GM12878 (cell line): ENCODE data around the gene ZC3H10. TPM values are rescaled to one million over a fixed set of nuclear protein-coding genes. Genes with fewer than 3 reads are reported as not detected.

Experiments used
- ATAC-seq: fragments of 200-7000 bp; cut with Tn5 transposase; 3 replicates; pipeline ENCODE4 v1.9.1; 2020; ENCODE audit warnings: mild to moderate bottlenecking, moderate library complexity
- BruUV-seq: library from RNA; stranded (reverse); fragments of 400-500 nt; replicated peaks from 2 replicates; lab custom pipeline; 2021; lab: Mats Ljungman, UMichigan
- CTCF ChIA-PET: fragments of 300-600 bp; sonication (Branson Sonifier 250); formaldehyde crosslinking; extraction: SDS; loops from one replicate; lab custom pipeline; 2021; ENCODE audit warnings: inconsistent platforms; lab: Yijun Ruan, JAX
- POLR2A ChIA-PET: fragments of 350-600 bp; formaldehyde crosslinking; extraction: SDS; loops from one replicate; lab custom pipeline; 2021; ENCODE audit warnings: inconsistent platforms; lab: Charles Lee
- RAD21 ChIA-PET: fragments of 300-600 bp; sonication (Branson Sonifier 250); formaldehyde crosslinking; loops from one replicate; lab custom pipeline; 2023; ENCODE audit warnings: antibody characterized with exemption; ENCODE audit not compliant: unreplicated experiment; lab: Charles Lee
- SMC1A ChIA-PET: fragments of 300-600 bp; sonication (Branson Sonifier 250); formaldehyde crosslinking; loops from one replicate; lab custom pipeline; 2023; ENCODE audit not compliant: unreplicated experiment, uncharacterized antibody; lab: Charles Lee
- DNase-seq: peaks from one replicate; pipeline ENCODE4 v3.0.0-alpha.2; 2011; ENCODE audit warnings: low read depth, low spot score
- FAIRE-seq: peaks from 3 replicates; lab custom pipeline; 2011; peaks lifted over from hg19 to GRCh38; lab: Jason Lieb, UNC
- H2AFZ ChIP-seq: 2 replicates; pipeline ENCODE4 v1.6.0; 2011; ENCODE audit warnings: low read depth, low read length, control low read depth; ENCODE audit not compliant: control insufficient read depth
- H3K27ac ChIP-seq: 2 replicates; pipeline ENCODE4 v1.5.1; 2011; ENCODE audit warnings: control low read depth; ENCODE audit not compliant: control insufficient read depth, insufficient read depth
- H3K27me3 ChIP-seq, 2 experiments: replicated peaks in 1 of 2; 2 replicates each; pipeline versions ENCODE4 v1.6.0 to v1.6.1; 2011; ENCODE audit warnings: low read length in 1 of 2; ENCODE audit not compliant: control insufficient read depth in 2 of 2, insufficient read depth in 2 of 2
- H3K36me3 ChIP-seq, 2 experiments: 2 replicates each; pipeline ENCODE4 v1.5.1; 2011; ENCODE audit warnings: low read length in 1 of 2; ENCODE audit not compliant: control insufficient read depth in 2 of 2, insufficient read depth in 2 of 2
- H3K4me1 ChIP-seq: 2 replicates; pipeline ENCODE4 v1.6.1; 2011; ENCODE audit warnings: mild to moderate bottlenecking, low read length, moderate library complexity, mixed read lengths; ENCODE audit not compliant: control insufficient read depth, insufficient read depth
- H3K4me2 ChIP-seq: 2 replicates; pipeline ENCODE4 v1.6.0; 2011; ENCODE audit warnings: control low read depth; ENCODE audit not compliant: control insufficient read depth, insufficient read depth
- H3K4me3 ChIP-seq: fragments of 200-600 bp; sonication (generic); 2 replicates; pipeline ENCODE4 v1.5.1; 2016
- H3K79me2 ChIP-seq: 2 replicates; pipeline ENCODE4 v1.6.0; 2011; ENCODE audit warnings: low read length; ENCODE audit not compliant: control insufficient read depth, insufficient read depth
- H3K9ac ChIP-seq: 2 replicates; pipeline ENCODE4 v1.8.0; 2011; ENCODE audit warnings: low read length, control low read depth, mixed read lengths; ENCODE audit not compliant: control insufficient read depth, insufficient read depth
- H3K9me3 ChIP-seq: replicated peaks from 3 replicates; pipeline ENCODE4 v1.5.1; 2011; ENCODE audit warnings: mild to moderate bottlenecking, low read length; ENCODE audit not compliant: control insufficient read depth, insufficient read depth
- H4K20me1 ChIP-seq: 2 replicates; pipeline ENCODE4 v1.6.0; 2011; ENCODE audit not compliant: control insufficient read depth, insufficient read depth
- ELK1 ChIP-seq: IDR thresholded peaks from 2 replicates; pipeline ENCODE4 v1.6.1; 2012; ENCODE audit warnings: low read depth, low read length, improper control_type of control experiment
- WGBS: methylation state at CpG from one replicate; pipeline ENCODE4 v1.1.6; 2016; ENCODE audit warnings: low lambda C conversion rate; ENCODE audit not compliant: insufficient replicate concordance, insufficient coverage; ENCODE audit errors: missing lambda C conversion rate; 5-methylcytosine and 5-hydroxymethylcytosine counted together
- in situ Hi-C: fragments of 300-500 bp; cut with MboI; formaldehyde crosslinking; loops from 9 replicates; pipeline ENCODE4 v1.14.3; 2018; ENCODE audit warnings: mixed read lengths
- intact Hi-C: fragments of 100-400 bp; cut with micrococcal nuclease; formaldehyde crosslinking; loops from one replicate; pipeline ENCODE4 v1.14.2; 2022; ENCODE audit not compliant: unreplicated experiment
- polyA plus RNA-seq, 11 experiments: library from polyadenylated mRNA; depleted of rRNA in 4 of 11; unstranded in 6 of 11; stranded (reverse) in 5 of 11; fragments of >200 nt; fragmentation: Nextera tagmentation in 4 of 11; fragmentation: Illumina TruSeq in 1 of 11; extraction: Ambion mirVana in 4 of 11; extraction: Trizol in 1 of 11; gene quantifications; 1 replicate in 1 of 11; 2 replicates in 10 of 11; pipeline versions ENCODE4 v1.2.1 to v1.2.3, GENCODE V29; 2011 to 2016; ENCODE audit warnings: inconsistent platforms in 2 of 11, missing spikeins in 2 of 11, low read depth in 1 of 11
- total RNA-seq, 4 experiments: library from RNA; depleted of rRNA in 3 of 4; stranded (reverse); fragments of >200 nt in 3 of 4; fragmentation: Illumina TruSeq in 1 of 4; extraction: Trizol in 1 of 4; gene quantifications; 2 replicates each; pipeline versions ENCODE4 v1.2.1 to v1.2.3, GENCODE V29; 2013 to 2021

The ZC3H10 gene
- total and polyA plus RNA-seq, 10 of the 15 experiments (the other 5 are each of a cell fraction or from before 2014, with no cell fraction given) = 0.56 to 6.4 (median 3.7) TPM

GRCh38 chr12:56155256-56155845 lies 37.3 kb downstream of the ZC3H10 start:
- SMC1A ChIA-PET = interaction anchor here (1.0 kb wide), 1 partner anchor 8 kb away, joined by 3 read pairs; no protein-coding TSS in a partner anchor
- BruUV-seq = no TSS peak
- WGBS = 91% methylated on average over 11 of the region's 11 CpGs
- Histone ChIP-seq H3K9me3 (no peaks in the 10 kb centered on the region), H3K4me1 (peaks cover 24% of the 10 kb centered on the region), H3K27ac (no peak overlapping the region), H3K36me3 (peaks cover 3 to 11% of the 10 kb centered on the region in 2 experiments), H3K4me2 (no peak overlapping the region), H3K27me3 (no peaks in the 10 kb centered on the region), H3K4me3 (no peak overlapping the region), H3K79me2 (peaks cover 47% of the 10 kb centered on the region), H3K9ac (no peak overlapping the region), H2AFZ (no peak overlapping the region), H4K20me1 (no peaks in the 10 kb centered on the region)
- ATAC-seq (no peak), FAIRE-seq (no peak), DNase-seq (no peak)
- CTCF ChIA-PET = interaction anchor here (0.6 to 3.6 kb wide), 4 partner anchors 27 to 1581 kb away, joined by 3 to 11 read pairs (median 6); partner anchors contain the start of genes ESYT1 and ZC3H10
- no peak for TF ChIP-seq ELK1
- in situ Hi-C loops (no loop called here), intact Hi-C loops (no loop called here)
- POLR2A ChIA-PET = interaction anchor here (0.7 to 2.2 kb wide), 4 partner anchors 34 to 290 kb away, joined by 4 to 10 read pairs (median 8); partner anchors contain the start of genes RNF41 and SMARCC2
- RAD21 ChIA-PET = no interaction called here
